GM12878 (cell line): ENCODE measurements around the gene PRDM7. TPM values are rescaled to one million over a fixed set of nuclear protein-coding genes. Genes with fewer than 3 reads are reported as not detected.
"Not testable (repeated sequence)": the region's sequence is repeated elsewhere in the genome, so short reads cannot be mapped to it uniquely, and the experiment has no call there.

Experiments
- ATAC-seq: fragments of 200-7000 bp; cut with Tn5 transposase; 3 replicates; pipeline ENCODE4 v1.9.1; 2020; ENCODE audit warnings: mild to moderate bottlenecking, moderate library complexity
- BruUV-seq: library from RNA; stranded (reverse); fragments of 400-500 nt; replicated peaks from 2 replicates; lab custom pipeline; 2021; lab: Mats Ljungman, UMichigan
- CTCF ChIA-PET: fragments of 300-600 bp; sonication (Branson Sonifier 250); formaldehyde crosslinking; extraction: SDS; loops from one replicate; lab custom pipeline; 2021; ENCODE audit warnings: inconsistent platforms; lab: Yijun Ruan, JAX
- POLR2A ChIA-PET: fragments of 350-600 bp; formaldehyde crosslinking; extraction: SDS; loops from one replicate; lab custom pipeline; 2021; ENCODE audit warnings: inconsistent platforms; lab: Charles Lee
- RAD21 ChIA-PET: fragments of 300-600 bp; sonication (Branson Sonifier 250); formaldehyde crosslinking; loops from one replicate; lab custom pipeline; 2023; ENCODE audit warnings: antibody characterized with exemption; ENCODE audit not compliant: unreplicated experiment; lab: Charles Lee
- SMC1A ChIA-PET: fragments of 300-600 bp; sonication (Branson Sonifier 250); formaldehyde crosslinking; loops from one replicate; lab custom pipeline; 2023; ENCODE audit not compliant: unreplicated experiment, uncharacterized antibody; lab: Charles Lee
- DNase-seq: peaks from one replicate; pipeline ENCODE4 v3.0.0-alpha.2; 2011; ENCODE audit warnings: low read depth, low spot score
- FAIRE-seq: peaks from 3 replicates; lab custom pipeline; 2011; peaks lifted over from hg19 to GRCh38; lab: Jason Lieb, UNC
- H2AFZ ChIP-seq: 2 replicates; pipeline ENCODE4 v1.6.0; 2011; ENCODE audit warnings: low read depth, low read length, control low read depth; ENCODE audit not compliant: control insufficient read depth
- H3K27ac ChIP-seq: 2 replicates; pipeline ENCODE4 v1.5.1; 2011; ENCODE audit warnings: control low read depth; ENCODE audit not compliant: control insufficient read depth, insufficient read depth
- H3K27me3 ChIP-seq, 2 experiments: replicated peaks in 1 of 2; 2 replicates each; pipeline versions ENCODE4 v1.6.0 to v1.6.1; 2011; ENCODE audit warnings: low read length in 1 of 2; ENCODE audit not compliant: control insufficient read depth in 2 of 2, insufficient read depth in 2 of 2
- H3K36me3 ChIP-seq, 2 experiments: 2 replicates each; pipeline ENCODE4 v1.5.1; 2011; ENCODE audit warnings: low read length in 1 of 2; ENCODE audit not compliant: control insufficient read depth in 2 of 2, insufficient read depth in 2 of 2
- H3K4me1 ChIP-seq: 2 replicates; pipeline ENCODE4 v1.6.1; 2011; ENCODE audit warnings: mild to moderate bottlenecking, low read length, moderate library complexity, mixed read lengths; ENCODE audit not compliant: control insufficient read depth, insufficient read depth
- H3K4me2 ChIP-seq: 2 replicates; pipeline ENCODE4 v1.6.0; 2011; ENCODE audit warnings: control low read depth; ENCODE audit not compliant: control insufficient read depth, insufficient read depth
- H3K4me3 ChIP-seq: fragments of 200-600 bp; sonication (generic); 2 replicates; pipeline ENCODE4 v1.5.1; 2016
- H3K79me2 ChIP-seq: 2 replicates; pipeline ENCODE4 v1.6.0; 2011; ENCODE audit warnings: low read length; ENCODE audit not compliant: control insufficient read depth, insufficient read depth
- H3K9ac ChIP-seq: 2 replicates; pipeline ENCODE4 v1.8.0; 2011; ENCODE audit warnings: low read length, control low read depth, mixed read lengths; ENCODE audit not compliant: control insufficient read depth, insufficient read depth
- H3K9me3 ChIP-seq: replicated peaks from 3 replicates; pipeline ENCODE4 v1.5.1; 2011; ENCODE audit warnings: mild to moderate bottlenecking, low read length; ENCODE audit not compliant: control insufficient read depth, insufficient read depth
- H4K20me1 ChIP-seq: 2 replicates; pipeline ENCODE4 v1.6.0; 2011; ENCODE audit not compliant: control insufficient read depth, insufficient read depth
- WGBS: methylation state at CpG from one replicate; pipeline ENCODE4 v1.1.6; 2016; ENCODE audit warnings: low lambda C conversion rate; ENCODE audit not compliant: insufficient replicate concordance, insufficient coverage; ENCODE audit errors: missing lambda C conversion rate; 5-methylcytosine and 5-hydroxymethylcytosine counted together
- in situ Hi-C: fragments of 300-500 bp; cut with MboI; formaldehyde crosslinking; loops from 9 replicates; pipeline ENCODE4 v1.14.3; 2018; ENCODE audit warnings: mixed read lengths
- intact Hi-C: fragments of 100-400 bp; cut with micrococcal nuclease; formaldehyde crosslinking; loops from one replicate; pipeline ENCODE4 v1.14.2; 2022; ENCODE audit not compliant: unreplicated experiment
- polyA plus RNA-seq, 11 experiments: library from polyadenylated mRNA; depleted of rRNA in 4 of 11; unstranded in 6 of 11; stranded (reverse) in 5 of 11; fragments of >200 nt; fragmentation: Nextera tagmentation in 4 of 11; fragmentation: Illumina TruSeq in 1 of 11; extraction: Ambion mirVana in 4 of 11; extraction: Trizol in 1 of 11; gene quantifications; 1 replicate in 1 of 11; 2 replicates in 10 of 11; pipeline versions ENCODE4 v1.2.1 to v1.2.3, GENCODE V29; 2011 to 2016; ENCODE audit warnings: inconsistent platforms in 2 of 11, missing spikeins in 2 of 11, low read depth in 1 of 11
- total RNA-seq, 4 experiments: library from RNA; depleted of rRNA in 3 of 4; stranded (reverse); fragments of >200 nt in 3 of 4; fragmentation: Illumina TruSeq in 1 of 4; extraction: Trizol in 1 of 4; gene quantifications; 2 replicates each; pipeline versions ENCODE4 v1.2.1 to v1.2.3, GENCODE V29; 2013 to 2021

PRDM7 gene
- total and polyA plus RNA-seq, 10 of the 15 experiments (the other 5 are each of a cell fraction or from before 2014, with no cell fraction given) = not detected

- DNase-seq, POLR2A ChIA-PET, H3K36me3 ChIP-seq, SMC1A ChIA-PET, H3K4me2 ChIP-seq, H4K20me1 ChIP-seq, H3K4me3 ChIP-seq, H3K4me1 ChIP-seq, in situ Hi-C loops, H3K79me2 ChIP-seq, intact Hi-C loops, CTCF ChIA-PET, RAD21 ChIA-PET, H3K9me3 ChIP-seq, H3K27me3 ChIP-seq, BruUV-seq, H3K9ac ChIP-seq, H2AFZ ChIP-seq, ATAC-seq, FAIRE-seq, H3K27ac ChIP-seq: not testable (repeated sequence)
- 42% methylated on average over 11 of the region's 11 CpGs for WGBS
Observed at GRCh38 chr16:90101332-90101731, 24.2 kb upstream of the PRDM7 start.

GRCh38 chr16:90100790-90101189, 23.7 kb upstream of the PRDM7 start:
- H3K27me3 ChIP-seq, H3K27ac ChIP-seq, H3K9me3 ChIP-seq, H3K9ac ChIP-seq, H3K4me2 ChIP-seq, SMC1A ChIA-PET, ATAC-seq, POLR2A ChIA-PET, intact Hi-C loops, H3K4me3 ChIP-seq, H3K79me2 ChIP-seq, H3K36me3 ChIP-seq, H4K20me1 ChIP-seq, FAIRE-seq, RAD21 ChIA-PET, H2AFZ ChIP-seq, DNase-seq, BruUV-seq, CTCF ChIA-PET, in situ Hi-C loops, H3K4me1 ChIP-seq: not testable (repeated sequence)
- no CpG with 5 or more reads among the region's 4 CpGs for WGBS

DNA sequence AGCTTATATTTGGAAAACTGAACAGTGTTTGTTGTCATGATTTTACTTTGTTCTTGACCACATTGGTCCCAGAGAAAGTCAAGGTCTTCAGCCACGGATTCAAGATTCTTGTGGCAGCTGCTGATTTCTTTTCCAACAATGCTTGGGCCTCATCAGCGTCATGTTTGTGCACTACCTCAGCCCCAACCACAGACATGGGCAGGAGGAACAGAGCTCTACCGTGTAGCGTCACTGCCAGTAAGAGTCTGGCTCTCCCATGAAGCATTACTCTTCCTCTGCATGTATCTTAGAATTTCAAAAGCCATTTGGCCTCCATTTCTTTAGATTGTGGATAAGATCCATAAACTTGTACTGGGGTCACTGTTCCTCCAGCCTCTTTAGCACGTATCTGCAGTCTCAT, 23.1 kb upstream of the PRDM7 start:
- ATAC-seq = not testable (repeated sequence)
- 0% methylated on average over 4 of the region's 5 CpGs for WGBS

DNA sequence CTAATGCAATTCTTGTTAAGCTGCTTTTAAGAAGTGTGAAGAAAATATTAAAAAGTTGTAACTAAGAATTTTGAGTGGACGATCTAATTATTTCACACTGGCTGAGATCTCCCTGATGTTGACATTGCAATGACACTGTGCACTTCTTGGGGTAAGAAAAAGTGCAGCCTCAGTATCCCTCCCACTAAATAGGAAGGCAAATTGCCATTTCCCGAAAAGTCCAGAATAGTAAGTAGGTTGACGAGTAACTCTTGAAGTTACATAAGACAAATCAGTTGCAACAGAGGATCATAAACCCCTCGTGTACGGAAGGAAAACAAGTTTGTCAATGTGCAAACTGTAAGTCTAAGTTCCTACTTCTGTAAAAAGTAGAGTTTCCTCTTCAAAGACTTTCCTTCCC, 21.8 kb upstream of the PRDM7 start:
- BruUV-seq, H3K4me3 ChIP-seq, RAD21 ChIA-PET, intact Hi-C loops, H3K9ac ChIP-seq, H3K9me3 ChIP-seq, H3K36me3 ChIP-seq, SMC1A ChIA-PET, DNase-seq, H2AFZ ChIP-seq, H4K20me1 ChIP-seq, POLR2A ChIA-PET, H3K27me3 ChIP-seq, H3K27ac ChIP-seq, FAIRE-seq, H3K4me2 ChIP-seq, H3K79me2 ChIP-seq, ATAC-seq, H3K4me1 ChIP-seq, in situ Hi-C loops, CTCF ChIA-PET: not testable (repeated sequence)
- 2% methylated on average over 3 of the region's 5 CpGs for WGBS

More for the DNA sequence above, 23.1 kb upstream of the PRDM7 start:
- intact Hi-C loops, in situ Hi-C loops, H3K4me2 ChIP-seq, H3K27me3 ChIP-seq, SMC1A ChIA-PET, H3K9me3 ChIP-seq, POLR2A ChIA-PET, H3K4me1 ChIP-seq, H3K27ac ChIP-seq, H3K9ac ChIP-seq, H2AFZ ChIP-seq, BruUV-seq, H4K20me1 ChIP-seq, H3K4me3 ChIP-seq, RAD21 ChIA-PET, CTCF ChIA-PET, FAIRE-seq, H3K79me2 ChIP-seq, DNase-seq, H3K36me3 ChIP-seq: not testable (repeated sequence)
